ENCODE results near the gene NPLOC4. TPM values are rescaled to one million over a fixed set of nuclear protein-coding genes. Genes with fewer than 3 reads are reported as not detected.

The NPLOC4 gene
- total RNA-seq, 1 donor from 2014 or later, result 102 TPM

DNA sequence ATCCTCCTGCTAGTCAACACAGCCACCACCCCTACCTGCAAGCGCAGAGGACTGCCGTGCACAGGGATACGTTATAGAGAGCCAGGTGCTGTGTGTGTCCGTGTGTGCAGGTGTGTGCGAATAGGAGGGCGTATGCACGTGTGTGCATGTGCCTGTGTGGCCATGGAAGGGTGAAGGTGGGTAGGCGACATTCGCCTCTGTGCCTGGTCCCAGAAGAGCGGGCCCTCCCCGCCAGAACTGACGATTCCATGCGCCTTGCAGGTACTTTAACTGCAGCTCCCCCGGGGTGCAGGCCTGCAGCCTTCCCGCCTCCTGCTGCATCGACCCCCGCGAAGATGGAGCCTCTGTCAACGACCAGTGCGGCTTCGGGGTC is 10.7 kb upstream of the NPLOC4 start:
- TF ChIP-seq, protein P1, sequence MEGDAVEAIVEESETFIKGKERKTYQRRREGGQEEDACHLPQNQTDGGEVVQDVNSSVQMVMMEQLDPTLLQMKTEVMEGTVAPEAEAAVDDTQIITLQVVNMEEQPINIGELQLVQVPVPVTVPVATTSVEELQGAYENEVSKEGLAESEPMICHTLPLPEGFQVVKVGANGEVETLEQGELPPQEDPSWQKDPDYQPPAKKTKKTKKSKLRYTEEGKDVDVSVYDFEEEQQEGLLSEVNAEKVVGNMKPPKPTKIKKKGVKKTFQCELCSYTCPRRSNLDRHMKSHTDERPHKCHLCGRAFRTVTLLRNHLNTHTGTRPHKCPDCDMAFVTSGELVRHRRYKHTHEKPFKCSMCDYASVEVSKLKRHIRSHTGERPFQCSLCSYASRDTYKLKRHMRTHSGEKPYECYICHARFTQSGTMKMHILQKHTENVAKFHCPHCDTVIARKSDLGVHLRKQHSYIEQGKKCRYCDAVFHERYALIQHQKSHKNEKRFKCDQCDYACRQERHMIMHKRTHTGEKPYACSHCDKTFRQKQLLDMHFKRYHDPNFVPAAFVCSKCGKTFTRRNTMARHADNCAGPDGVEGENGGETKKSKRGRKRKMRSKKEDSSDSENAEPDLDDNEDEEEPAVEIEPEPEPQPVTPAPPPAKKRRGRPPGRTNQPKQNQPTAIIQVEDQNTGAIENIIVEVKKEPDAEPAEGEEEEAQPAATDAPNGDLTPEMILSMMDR (IDR thresholded peaks at IDR 0.05; ENCODE audit: unreplicated experiment), result no peak
- no peak overlapping the region for H3K27ac Mint-ChIP-seq
- H3K9me3 Mint-ChIP-seq (ENCODE audit: low read depth), result no peaks in the 10 kb centered on the region
- H3K4me3 Mint-ChIP-seq (ENCODE audit: low read depth), result no peak overlapping the region
- H3K27me3 Mint-ChIP-seq, result peaks cover 10% of the 10 kb centered on the region
- DNase-seq (ENCODE audit: low spot score, unreplicated experiment), result no peak
- peaks cover 1% of the 10 kb centered on the region for H3K4me1 Mint-ChIP-seq (ENCODE audit: low read depth)
- no peaks in the 10 kb centered on the region for H3K36me3 Mint-ChIP-seq (ENCODE audit: insufficient read depth)

DNA sequence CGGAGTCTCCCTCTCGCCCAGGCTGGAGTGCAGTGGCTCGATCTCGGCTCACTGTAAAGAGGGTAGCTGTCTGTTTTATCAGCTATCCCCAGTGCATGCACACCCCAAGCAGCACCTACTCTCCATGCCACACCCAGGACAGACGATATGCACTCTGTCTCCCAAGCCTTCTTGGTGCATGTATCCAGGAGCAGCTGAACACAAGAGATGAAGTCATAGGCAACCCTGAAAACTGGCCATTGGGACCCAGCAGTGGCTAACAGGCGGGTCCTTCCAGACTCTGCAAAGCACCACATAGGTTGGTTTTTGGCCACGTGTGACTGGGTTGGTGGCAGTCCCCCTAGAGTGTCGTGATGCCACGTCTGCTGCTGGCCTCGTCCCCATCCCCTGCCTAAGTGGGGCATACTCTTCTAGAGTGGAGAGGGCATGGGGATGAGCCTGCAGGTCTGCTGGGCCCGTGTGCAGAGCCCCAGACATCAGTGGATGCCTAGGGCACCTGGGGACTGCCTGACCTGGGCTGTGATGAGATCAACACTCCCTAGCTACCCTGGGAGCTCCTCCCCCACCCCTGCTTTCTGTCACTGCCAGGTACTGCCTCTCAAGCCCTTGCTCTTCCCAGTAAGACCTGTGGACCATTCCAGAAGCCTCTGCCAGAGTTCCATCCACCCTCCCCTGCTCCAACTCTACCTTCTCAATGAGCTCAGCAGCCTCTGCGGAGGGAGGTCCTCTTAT is 10.1 kb upstream of the NPLOC4 start:
- no peaks in the 10 kb centered on the region for H3K9me3 Mint-ChIP-seq (ENCODE audit: low read depth)
- DNase-seq (ENCODE audit: low spot score, unreplicated experiment), result no peak
- H3K27me3 Mint-ChIP-seq, result peaks cover 10% of the 10 kb centered on the region
- TF ChIP-seq, protein P1 (IDR thresholded peaks at IDR 0.05; ENCODE audit: unreplicated experiment), result no peak
- peaks cover 1% of the 10 kb centered on the region for H3K4me1 Mint-ChIP-seq (ENCODE audit: low read depth)
- no peak overlapping the region for H3K27ac Mint-ChIP-seq
- H3K4me3 Mint-ChIP-seq (ENCODE audit: low read depth), result no peak overlapping the region
- no peaks in the 10 kb centered on the region for H3K36me3 Mint-ChIP-seq (ENCODE audit: insufficient read depth)

DNA sequence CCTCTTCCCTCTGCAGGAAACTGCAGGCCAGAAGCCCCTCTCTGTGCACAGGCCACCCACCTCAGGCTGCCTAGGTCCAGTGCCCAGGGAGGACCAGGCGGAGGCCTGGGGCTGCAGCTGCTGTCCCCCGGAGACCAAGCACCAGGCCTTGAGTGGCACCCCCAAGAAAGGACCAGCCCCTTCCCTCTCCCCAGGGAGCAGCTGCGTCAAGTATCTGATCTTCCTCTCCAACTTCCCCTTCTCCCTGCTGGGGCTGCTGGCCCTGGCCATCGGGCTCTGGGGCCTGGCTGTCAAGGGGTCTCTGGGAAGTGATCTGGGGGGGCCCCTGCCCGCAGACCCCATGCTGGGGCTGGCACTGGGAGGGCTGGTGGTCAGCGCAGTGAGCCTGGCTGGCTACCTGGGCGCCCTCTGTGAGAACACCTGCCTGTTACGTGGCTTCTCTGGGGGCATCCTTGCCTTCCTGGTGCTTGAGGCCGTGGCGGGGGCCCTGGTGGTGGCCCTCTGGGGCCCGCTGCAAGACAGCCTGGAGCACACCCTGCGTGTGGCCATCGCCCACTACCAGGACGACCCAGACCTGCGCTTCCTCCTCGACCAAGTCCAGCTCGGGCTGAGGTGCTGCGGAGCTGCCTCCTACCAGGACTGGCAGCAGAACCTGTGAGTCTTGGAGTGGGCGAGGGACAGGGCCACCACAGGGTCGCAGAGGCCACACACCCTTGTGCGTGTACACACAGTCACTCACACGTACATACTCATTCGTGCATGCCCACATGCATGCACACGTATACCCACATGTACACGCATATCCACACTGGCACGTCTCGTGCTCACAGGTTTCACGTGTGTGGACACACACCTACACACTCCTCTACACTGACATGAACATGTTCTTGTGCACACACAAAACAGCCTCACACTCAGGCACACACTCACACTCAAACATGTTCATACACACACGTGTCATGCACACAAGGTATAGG is 8.4 kb upstream of the NPLOC4 start:
- Mint-ChIP-seq H3K36me3 (ENCODE audit: insufficient read depth) (no peaks in the 10 kb centered on the region), H3K4me3 (ENCODE audit: low read depth) (no peak overlapping the region), H3K4me1 (ENCODE audit: low read depth) (no peaks in the 10 kb centered on the region), H3K27ac (no peak overlapping the region), H3K27me3 (peaks cover 7% of the 10 kb centered on the region), H3K9me3 (ENCODE audit: low read depth) (no peaks in the 10 kb centered on the region)
- no peak for DNase-seq (ENCODE audit: low spot score, unreplicated experiment)
- TF ChIP-seq, protein P1 (IDR thresholded peaks at IDR 0.05; ENCODE audit: unreplicated experiment), result no peak

DNA sequence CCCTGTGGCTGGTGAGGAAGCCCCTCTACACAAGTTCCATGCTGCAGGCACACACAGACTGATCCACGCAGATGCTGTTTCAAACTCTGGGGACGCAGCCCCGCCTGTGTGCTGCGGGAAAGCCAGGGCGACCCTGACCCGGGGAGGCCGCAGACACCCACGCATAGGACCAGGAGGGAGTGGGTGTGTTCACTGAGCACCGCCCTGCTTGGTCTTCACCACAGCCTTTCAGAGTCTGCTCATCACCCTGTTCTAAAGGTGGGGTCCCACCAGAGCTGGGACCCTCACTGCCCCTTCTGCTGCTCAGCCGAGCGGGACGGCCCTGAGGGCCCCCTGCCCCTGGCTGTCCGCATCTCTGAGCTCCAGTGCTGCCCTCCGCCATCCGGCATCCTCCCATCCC is 7.6 kb upstream of the NPLOC4 start:
- Mint-ChIP-seq H3K27me3 (peaks cover 7% of the 10 kb centered on the region), H3K36me3 (ENCODE audit: insufficient read depth) (no peaks in the 10 kb centered on the region), H3K27ac (no peak overlapping the region), H3K4me1 (ENCODE audit: low read depth) (no peaks in the 10 kb centered on the region), H3K9me3 (ENCODE audit: low read depth) (no peaks in the 10 kb centered on the region), H3K4me3 (ENCODE audit: low read depth) (no peak overlapping the region)
- TF ChIP-seq, protein P1 (IDR thresholded peaks at IDR 0.05; ENCODE audit: unreplicated experiment), result no peak
- DNase-seq (ENCODE audit: low spot score, unreplicated experiment), result no peak

DNA sequence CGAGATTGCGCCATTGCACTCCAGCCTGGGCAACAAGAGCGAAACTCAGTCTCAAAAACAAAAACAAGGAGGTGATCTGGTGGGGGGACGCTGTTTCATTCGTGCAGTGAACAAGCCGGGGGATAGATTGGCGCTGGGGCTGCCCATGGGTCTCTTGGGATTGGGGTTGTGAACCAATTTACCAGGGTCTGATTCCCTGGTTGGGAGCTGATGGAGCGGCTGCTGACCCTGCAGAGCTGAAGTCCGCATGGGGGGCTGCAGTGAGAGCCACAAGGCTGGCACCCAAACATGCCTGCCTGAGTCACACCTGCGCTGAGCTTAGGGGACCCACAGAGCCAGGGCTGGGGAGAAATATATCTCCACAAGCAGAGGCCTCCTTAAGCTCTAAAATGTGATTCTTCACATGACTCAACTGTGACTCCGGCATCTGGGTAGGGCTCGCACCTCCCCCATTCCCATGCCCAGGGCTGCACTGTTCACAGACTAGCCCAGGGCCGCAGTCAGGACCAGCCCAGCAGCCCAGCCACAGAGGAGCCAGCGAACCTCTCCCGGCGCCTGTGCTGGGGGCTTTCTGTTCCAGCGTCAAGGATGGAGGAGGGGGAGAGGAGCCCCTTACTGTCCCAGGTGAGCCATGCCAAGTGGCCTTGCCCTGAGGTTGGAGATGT is 5.0 kb upstream of the NPLOC4 start:
- H3K27ac Mint-ChIP-seq, result no peak overlapping the region
- H3K27me3 Mint-ChIP-seq, result peaks cover 3% of the 10 kb centered on the region
- no peaks in the 10 kb centered on the region for H3K9me3 Mint-ChIP-seq (ENCODE audit: low read depth)
- no peaks in the 10 kb centered on the region for H3K36me3 Mint-ChIP-seq (ENCODE audit: insufficient read depth)
- DNase-seq (ENCODE audit: low spot score, unreplicated experiment), result no peak
- TF ChIP-seq, protein P1 (IDR thresholded peaks at IDR 0.05; ENCODE audit: unreplicated experiment), result no peak
- peaks cover 1% of the 10 kb centered on the region for H3K4me1 Mint-ChIP-seq (ENCODE audit: low read depth)
- no peak overlapping the region for H3K4me3 Mint-ChIP-seq (ENCODE audit: low read depth)

Data from progenitor cell of endocrine pancreas (in vitro differentiated cells).